BE2C (cell line): ENCODE data around the gene OCA2.

ENCODE experiments used
- DNase-seq: peaks from one replicate; pipeline ENCODE4 v3.0.0-alpha.2; 2020
- H3K27me3 ChIP-seq: fragments of 250-450 bp; sonication (Bioruptor Pico); 2 replicates; pipeline ENCODE4 v1.5.1; 2020; ENCODE audit warnings: mild to moderate bottlenecking
- H3K36me3 ChIP-seq: fragments of 250-450 bp; sonication (Bioruptor Pico); 2 replicates; pipeline ENCODE4 v1.5.1; 2020; ENCODE audit warnings: mild to moderate bottlenecking
- H3K4me1 ChIP-seq: fragments of 250-450 bp; sonication (Bioruptor Pico); 2 replicates; pipeline ENCODE4 v1.5.1; 2020
- H3K4me3 ChIP-seq: 2 replicates; pipeline ENCODE4 v1.5.1; 2011; ENCODE audit warnings: low read depth, low read length
- H3K9me3 ChIP-seq: fragments of 250-450 bp; sonication (Bioruptor Pico); 2 replicates; pipeline ENCODE4 v1.5.1; 2020
- TF ChIP-seq, protein P1 (sequence below): IDR thresholded peaks from 2 replicates; pipeline ENCODE4 v1.5.1; 2012; ENCODE audit warnings: mild to moderate bottlenecking, low read depth, low read length

The OCA2 gene

DNA sequence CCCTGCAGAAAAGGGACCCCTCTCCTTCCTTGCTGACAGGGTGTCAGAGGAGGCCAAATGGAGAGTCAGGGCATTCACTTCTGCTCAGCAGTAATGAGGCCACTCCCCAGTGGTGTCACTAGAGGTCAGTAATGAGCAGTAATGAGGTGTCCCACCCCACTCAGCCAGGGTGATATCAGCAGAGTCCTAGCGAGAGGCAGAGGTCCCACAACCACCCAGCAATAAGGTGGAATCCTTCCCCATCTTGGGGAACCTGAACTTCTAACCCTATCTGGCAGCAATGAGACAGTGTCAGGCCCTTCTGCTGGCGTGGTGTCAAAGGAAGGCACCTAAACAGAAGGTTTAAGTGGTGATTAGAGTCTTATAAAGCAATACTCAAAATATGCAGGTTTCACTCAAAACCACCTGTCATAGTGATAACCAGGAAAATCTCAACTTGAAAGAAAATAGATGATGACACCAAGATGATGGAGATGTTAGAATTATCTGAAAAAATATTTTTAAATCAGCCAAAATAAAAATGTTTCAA is 12.9 kb downstream of the OCA2 start:
- Histone ChIP-seq H3K36me3 (no peaks in the 10 kb centered on the region), H3K4me1 (no peaks in the 10 kb centered on the region), H3K4me3 (no peak overlapping the region), H3K27me3 (no peaks in the 10 kb centered on the region; the same call in 1 of the 2 replicates), H3K9me3 (no peaks in the 10 kb centered on the region)
- DNase-seq: peak; percentile 69
- TF ChIP-seq, protein P1, sequence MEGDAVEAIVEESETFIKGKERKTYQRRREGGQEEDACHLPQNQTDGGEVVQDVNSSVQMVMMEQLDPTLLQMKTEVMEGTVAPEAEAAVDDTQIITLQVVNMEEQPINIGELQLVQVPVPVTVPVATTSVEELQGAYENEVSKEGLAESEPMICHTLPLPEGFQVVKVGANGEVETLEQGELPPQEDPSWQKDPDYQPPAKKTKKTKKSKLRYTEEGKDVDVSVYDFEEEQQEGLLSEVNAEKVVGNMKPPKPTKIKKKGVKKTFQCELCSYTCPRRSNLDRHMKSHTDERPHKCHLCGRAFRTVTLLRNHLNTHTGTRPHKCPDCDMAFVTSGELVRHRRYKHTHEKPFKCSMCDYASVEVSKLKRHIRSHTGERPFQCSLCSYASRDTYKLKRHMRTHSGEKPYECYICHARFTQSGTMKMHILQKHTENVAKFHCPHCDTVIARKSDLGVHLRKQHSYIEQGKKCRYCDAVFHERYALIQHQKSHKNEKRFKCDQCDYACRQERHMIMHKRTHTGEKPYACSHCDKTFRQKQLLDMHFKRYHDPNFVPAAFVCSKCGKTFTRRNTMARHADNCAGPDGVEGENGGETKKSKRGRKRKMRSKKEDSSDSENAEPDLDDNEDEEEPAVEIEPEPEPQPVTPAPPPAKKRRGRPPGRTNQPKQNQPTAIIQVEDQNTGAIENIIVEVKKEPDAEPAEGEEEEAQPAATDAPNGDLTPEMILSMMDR: peak; percentile 90

DNA sequence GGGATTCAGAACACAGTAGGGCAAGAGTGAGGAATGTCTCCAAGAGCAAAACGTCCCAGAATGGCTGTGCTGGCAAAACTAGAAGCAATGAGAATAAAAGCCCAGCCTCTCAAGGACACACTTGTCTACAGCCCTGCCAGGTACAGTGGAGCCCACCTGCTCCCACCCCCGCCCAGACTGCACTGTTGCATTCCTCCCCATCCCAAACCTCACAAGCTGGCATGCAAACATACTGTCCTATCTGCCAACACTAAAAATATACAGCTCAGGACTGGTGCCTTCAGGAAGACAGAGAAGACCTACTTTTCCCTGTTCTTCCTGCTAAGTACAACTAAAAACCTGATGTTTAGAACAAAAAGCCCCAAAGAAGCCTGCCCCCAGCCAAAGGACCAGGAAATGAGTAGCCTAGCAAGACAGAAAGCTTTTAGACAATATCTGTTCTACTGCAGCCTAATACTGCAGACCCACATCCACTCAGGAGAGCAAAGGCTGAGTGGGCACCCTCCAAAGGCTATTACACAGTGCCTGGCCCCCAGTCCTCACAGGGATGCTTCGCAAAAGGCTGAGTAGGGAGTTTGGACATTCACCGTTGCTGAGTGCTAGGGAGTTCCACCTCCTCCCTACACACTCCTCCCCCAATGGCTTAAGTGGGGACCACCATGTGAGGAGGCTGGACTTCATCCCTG is 13.5 kb downstream of the OCA2 start:
- Histone ChIP-seq H3K27me3 (no peaks in the 10 kb centered on the region; the same call in 1 of the 2 replicates), H3K36me3 (no peaks in the 10 kb centered on the region), H3K9me3 (no peaks in the 10 kb centered on the region), H3K4me3 (no peak overlapping the region), H3K4me1 (no peaks in the 10 kb centered on the region)
- TF ChIP-seq, protein P1: no peak
- DNase-seq: no peak

DNA sequence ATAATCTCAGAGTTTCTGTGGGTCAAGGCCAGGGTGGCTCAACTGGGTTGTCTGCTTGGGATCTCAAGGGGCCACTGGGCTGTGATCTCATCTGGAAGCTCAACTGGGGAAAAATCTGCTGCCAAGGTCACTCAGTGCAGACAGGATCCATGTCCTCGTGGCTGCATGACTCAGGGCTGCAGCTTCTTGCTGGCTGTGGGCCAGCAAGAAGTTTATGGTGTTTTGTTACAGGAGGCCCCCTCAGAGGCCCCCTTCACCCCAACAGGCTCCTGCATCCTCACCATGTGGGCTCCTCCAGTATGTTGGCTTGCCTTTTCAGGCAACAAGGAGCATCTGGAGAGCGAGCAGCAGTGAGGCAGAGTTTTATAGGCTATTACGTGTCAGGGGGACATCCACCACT is 14.6 kb downstream of the OCA2 start:
- H3K4me1 ChIP-seq: no peaks in the 10 kb centered on the region
- H3K9me3 ChIP-seq: no peaks in the 10 kb centered on the region
- H3K36me3 ChIP-seq: no peaks in the 10 kb centered on the region
- no peaks in the 10 kb centered on the region; the same call in 1 of the 2 replicates for H3K27me3 ChIP-seq
- TF ChIP-seq, protein P1: no peak
- DNase-seq: no peak
- H3K4me3 ChIP-seq: no peak overlapping the region

DNA sequence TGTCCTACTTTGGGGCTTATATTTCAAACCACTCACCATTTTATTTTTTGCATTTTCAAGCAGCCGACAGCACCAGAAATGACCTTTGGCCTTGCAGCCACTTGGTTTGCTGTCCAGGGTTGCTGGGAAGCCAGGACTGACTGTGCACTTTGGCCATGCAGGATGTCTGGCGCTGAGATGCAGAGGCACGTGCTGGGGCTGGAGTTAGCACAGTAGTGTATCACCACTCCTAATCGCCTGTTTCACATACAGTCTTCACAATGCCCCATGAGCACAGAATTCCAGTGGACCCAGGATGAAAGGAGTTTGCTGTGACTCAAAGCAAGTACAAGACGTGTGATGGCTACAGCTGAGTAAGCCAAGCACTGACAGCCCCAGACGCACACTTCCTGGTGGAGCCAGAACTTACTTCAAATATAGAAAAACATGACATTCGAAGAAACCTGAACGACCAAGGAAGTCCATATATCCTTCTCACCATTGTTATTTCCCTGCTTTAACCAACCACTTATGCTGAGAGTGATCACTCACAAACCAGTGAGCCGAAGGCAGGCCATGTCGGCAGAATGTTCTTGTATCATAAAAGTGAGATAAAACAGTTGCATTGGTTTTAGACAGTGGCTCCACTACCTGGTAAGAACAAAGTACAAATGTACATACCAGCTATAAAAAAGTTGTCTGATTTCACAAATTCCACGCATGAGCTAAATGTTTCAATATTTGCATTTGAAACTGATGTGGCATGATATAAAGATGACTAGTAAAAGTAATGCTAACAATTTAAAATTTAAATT is 16.0 kb downstream of the OCA2 start:
- no peak overlapping the region for H3K4me3 ChIP-seq
- no peaks in the 10 kb centered on the region for H3K4me1 ChIP-seq
- no peaks in the 10 kb centered on the region for H3K9me3 ChIP-seq
- no peaks in the 10 kb centered on the region for H3K36me3 ChIP-seq
- H3K27me3 ChIP-seq: no peaks in the 10 kb centered on the region; the same call in 1 of the 2 replicates
- TF ChIP-seq, protein P1: no peak
- no peak for DNase-seq

DNA sequence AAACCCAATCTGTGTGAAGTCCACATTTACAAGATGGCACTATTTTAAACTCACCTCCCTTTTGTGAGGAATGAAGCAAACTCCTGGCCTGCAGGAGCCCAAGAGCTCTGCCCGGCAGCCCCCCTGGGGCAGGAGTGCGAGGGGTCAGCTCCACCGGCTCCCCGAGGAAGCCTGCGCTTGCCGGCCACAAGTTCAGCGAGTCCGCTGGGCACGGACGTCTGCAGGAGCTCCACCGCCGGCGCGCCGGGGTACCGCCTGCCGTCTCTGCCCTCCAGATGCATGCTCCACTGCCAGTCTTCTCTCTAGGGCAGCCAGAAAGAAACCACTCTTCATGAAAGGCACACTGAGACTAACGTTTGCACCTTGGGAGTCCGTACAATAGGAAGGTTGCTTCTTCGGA is 17.5 kb downstream of the OCA2 start:
- H3K4me1 ChIP-seq: no peaks in the 10 kb centered on the region
- no peaks in the 10 kb centered on the region; the same call in 1 of the 2 replicates for H3K27me3 ChIP-seq
- no peaks in the 10 kb centered on the region for H3K36me3 ChIP-seq
- H3K4me3 ChIP-seq: no peak overlapping the region
- TF ChIP-seq, protein P1: no peak
- no peaks in the 10 kb centered on the region for H3K9me3 ChIP-seq
- no peak for DNase-seq
